Hepatocyte (in vitro differentiated cells): ENCODE data around the gene ZNF317.

ENCODE experiments used
- EZH2 ChIP-seq: fragments of 200-600 bp; sonication (generic); IDR thresholded peaks from 2 replicates; pipeline ENCODE4 v1.6.1; 2016; ENCODE audit warnings: antibody characterized with exemption, mild to moderate bottlenecking, borderline replicate concordance
- EZH2phosphoT487 ChIP-seq: fragments of 200-600 bp; sonication (generic); IDR thresholded peaks from one replicate; pipeline ENCODE4 v1.6.1; 2018; ENCODE audit warnings: antibody characterized with exemption, mild to moderate bottlenecking, low read depth, moderate library complexity; ENCODE audit not compliant: unreplicated experiment, severe bottlenecking
- TF ChIP-seq, protein P1 (sequence below): fragments of 200-600 bp; sonication (generic); IDR thresholded peaks from 2 replicates; pipeline ENCODE4 v1.5.1; 2016; ENCODE audit warnings: antibody characterized with exemption, mild to moderate bottlenecking; ENCODE audit not compliant: poor library complexity

DNA sequence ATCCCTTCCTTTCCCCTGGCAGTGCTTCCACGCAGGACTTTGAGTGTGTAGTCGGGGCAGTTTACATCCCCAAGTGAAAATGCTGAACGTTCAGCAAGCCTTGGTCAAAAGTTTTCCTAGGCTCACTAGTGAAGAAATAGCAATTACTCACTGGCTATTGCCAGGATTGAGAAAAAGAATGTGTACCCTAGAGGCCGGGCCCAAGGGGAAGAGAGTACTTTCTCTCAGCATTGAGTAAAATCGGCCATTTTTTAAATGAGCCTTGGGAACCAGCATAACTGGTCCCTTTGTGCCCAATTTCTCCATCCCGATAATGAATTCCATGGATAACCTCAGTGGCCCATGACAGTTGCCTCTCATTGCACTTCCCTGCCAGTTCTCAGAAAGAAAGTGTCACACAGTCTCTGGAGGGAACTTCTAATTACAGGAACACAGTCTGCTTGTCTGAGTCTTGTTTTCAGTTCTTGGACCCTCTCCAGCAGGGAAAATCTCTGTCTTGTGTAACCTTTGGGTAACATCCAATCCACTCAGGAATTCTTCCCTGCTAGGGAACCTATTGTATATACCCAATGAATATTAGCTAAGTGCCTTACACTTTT lies 31.3 kb downstream of the ZNF317 start:
- TF ChIP-seq, protein P1, sequence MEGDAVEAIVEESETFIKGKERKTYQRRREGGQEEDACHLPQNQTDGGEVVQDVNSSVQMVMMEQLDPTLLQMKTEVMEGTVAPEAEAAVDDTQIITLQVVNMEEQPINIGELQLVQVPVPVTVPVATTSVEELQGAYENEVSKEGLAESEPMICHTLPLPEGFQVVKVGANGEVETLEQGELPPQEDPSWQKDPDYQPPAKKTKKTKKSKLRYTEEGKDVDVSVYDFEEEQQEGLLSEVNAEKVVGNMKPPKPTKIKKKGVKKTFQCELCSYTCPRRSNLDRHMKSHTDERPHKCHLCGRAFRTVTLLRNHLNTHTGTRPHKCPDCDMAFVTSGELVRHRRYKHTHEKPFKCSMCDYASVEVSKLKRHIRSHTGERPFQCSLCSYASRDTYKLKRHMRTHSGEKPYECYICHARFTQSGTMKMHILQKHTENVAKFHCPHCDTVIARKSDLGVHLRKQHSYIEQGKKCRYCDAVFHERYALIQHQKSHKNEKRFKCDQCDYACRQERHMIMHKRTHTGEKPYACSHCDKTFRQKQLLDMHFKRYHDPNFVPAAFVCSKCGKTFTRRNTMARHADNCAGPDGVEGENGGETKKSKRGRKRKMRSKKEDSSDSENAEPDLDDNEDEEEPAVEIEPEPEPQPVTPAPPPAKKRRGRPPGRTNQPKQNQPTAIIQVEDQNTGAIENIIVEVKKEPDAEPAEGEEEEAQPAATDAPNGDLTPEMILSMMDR, result no peak
- no peak for TF ChIP-seq EZH2
- TF ChIP-seq EZH2phosphoT487, result no peak
